RKO (cell line): ENCODE measurements around the gene FAM78B.

Source experiments
- DNase-seq: peaks from one replicate; pipeline ENCODE4 v3.0.0-alpha.2; 2016; ENCODE audit warnings: low spot score

The FAM78B gene

GRCh38 chr1:166064313-166064926 lies 102.4 kb downstream of the FAM78B start:
- DNase-seq: no peak

GRCh38 chr1:166063701-166064100 lies 103.1 kb downstream of the FAM78B start:
- no peak for DNase-seq

GRCh38 chr1:166062421-166063070 lies 104.3 kb downstream of the FAM78B start:
- DNase-seq: no peak

GRCh38 chr1:166057650-166058049 lies 109.2 kb downstream of the FAM78B start:
- DNase-seq: no peak

- no peak for DNase-seq
Measured at GRCh38 chr1:166053395-166053794, 113.4 kb downstream of the FAM78B start.

- DNase-seq: peak; percentile 9
Measured at GRCh38 chr1:166040202-166040997, 126.4 kb downstream of the FAM78B start.

- no peak for DNase-seq
Measured at GRCh38 chr1:166039436-166040201, 127.2 kb downstream of the FAM78B start.

- no peak for DNase-seq
Measured at GRCh38 chr1:166036092-166036491, 130.7 kb downstream of the FAM78B start.

- DNase-seq: no peak
Measured at GRCh38 chr1:166032572-166033371, 134.0 kb downstream of the FAM78B start.

- no peak for DNase-seq
Measured at GRCh38 chr1:166031932-166032571, 134.7 kb downstream of the FAM78B start.

GRCh38 chr1:166029196-166029945 lies 137.4 kb downstream of the FAM78B start:
- no peak for DNase-seq

- DNase-seq: no peak
Measured at GRCh38 chr1:166026555-166026954, 140.2 kb downstream of the FAM78B start.

GRCh38 chr1:166026143-166026542 lies 140.7 kb downstream of the FAM78B start:
- DNase-seq: no peak

- DNase-seq: no peak
Measured at GRCh38 chr1:166020210-166020609, 146.6 kb downstream of the FAM78B start.
